HG02943 (cell line): ENCODE results near the gene CPA5.

Source experiments
- ATAC-seq: cut with Tn5 transposase; IDR thresholded peaks from one replicate; pipeline ENCODE4 v1.9.1; 2021; ENCODE audit warnings: mild to moderate bottlenecking, low read depth, moderate library complexity; ENCODE audit not compliant: unreplicated experiment

CPA5 gene

GRCh38 chr7:130332259-130333053, 12.2 kb upstream of the CPA5 start:
- ATAC-seq, result no peak

DNA sequence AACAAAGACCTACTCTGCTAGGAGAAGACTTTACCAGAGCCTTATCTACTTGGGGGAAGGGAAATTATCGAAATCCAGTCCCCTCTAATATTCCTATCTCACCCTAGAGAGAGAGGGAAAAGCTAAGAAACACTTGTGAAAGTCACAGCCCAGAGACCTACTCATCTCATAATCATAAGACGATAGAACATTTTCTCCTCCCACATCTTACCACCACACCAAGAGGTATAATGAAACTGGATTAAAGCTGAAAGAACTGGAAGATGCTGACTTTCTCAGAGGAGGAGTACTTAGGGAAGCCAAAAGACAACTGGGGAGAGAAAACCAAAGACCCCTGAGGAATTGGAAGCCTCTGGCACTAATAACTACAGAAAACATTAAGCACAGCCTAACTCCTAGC, 10.8 kb upstream of the CPA5 start:
- no peak for ATAC-seq

DNA sequence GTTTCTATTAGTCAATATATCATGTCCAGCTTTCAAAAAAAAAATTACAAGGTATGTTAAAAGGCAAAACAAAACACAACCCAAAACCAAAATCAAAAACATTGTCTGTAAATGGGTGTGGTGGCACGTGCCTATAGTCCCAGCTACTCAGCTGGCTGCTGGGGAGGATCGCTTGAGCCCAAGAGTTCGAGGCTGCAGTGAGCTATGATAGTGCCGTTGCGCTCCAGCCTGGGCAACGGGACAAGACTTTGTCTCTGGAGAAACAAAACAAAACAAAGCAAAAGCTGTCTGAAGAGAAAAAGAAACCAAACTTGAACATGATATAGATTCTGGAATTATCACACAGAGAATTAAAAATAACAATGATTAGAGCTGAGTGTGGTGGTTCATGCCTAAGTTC, 10.3 kb upstream of the CPA5 start:
- no peak for ATAC-seq

- no peak for ATAC-seq
Observed at GRCh38 chr7:130337410-130337971, 7.1 kb upstream of the CPA5 start.

DNA sequence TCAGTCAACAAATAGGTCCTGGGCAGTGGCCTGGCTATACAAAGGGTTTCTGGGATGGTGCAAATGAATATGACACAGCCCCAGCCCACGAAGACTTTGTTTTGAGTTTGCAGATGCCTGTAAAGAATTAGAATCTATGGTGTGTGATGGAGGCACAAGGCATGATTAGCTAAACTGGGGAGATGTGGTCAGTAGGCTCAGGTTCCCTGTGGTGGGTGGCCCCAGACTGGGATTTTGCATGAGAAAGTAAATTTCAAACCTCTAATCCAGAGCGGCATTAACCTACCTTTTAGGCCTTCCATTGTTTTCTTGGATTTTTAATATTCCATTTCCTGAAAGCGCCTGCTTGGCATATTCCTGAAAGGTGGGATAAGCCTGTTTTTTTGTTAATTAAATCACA, 6.4 kb upstream of the CPA5 start:
- no peak for ATAC-seq

DNA sequence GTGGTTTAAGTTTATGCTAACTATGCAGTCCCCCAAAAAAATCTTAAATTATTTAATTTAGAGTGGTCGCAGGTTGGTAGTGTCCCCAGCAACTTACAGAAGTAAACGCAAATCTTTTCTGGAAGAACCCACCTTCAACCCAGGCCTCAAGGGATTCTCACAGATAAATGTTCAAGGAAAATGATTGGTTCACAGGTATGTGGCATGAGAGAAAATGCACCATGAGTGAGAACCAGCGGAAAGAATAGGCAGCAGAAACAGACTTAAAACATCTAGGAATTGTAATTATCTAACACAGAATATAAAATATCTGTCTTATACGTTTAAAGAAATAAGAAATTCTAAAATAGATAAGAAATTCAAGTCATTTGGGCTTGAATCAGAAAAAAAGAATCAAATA, 2.7 kb upstream of the CPA5 start:
- ATAC-seq, result no peak

DNA sequence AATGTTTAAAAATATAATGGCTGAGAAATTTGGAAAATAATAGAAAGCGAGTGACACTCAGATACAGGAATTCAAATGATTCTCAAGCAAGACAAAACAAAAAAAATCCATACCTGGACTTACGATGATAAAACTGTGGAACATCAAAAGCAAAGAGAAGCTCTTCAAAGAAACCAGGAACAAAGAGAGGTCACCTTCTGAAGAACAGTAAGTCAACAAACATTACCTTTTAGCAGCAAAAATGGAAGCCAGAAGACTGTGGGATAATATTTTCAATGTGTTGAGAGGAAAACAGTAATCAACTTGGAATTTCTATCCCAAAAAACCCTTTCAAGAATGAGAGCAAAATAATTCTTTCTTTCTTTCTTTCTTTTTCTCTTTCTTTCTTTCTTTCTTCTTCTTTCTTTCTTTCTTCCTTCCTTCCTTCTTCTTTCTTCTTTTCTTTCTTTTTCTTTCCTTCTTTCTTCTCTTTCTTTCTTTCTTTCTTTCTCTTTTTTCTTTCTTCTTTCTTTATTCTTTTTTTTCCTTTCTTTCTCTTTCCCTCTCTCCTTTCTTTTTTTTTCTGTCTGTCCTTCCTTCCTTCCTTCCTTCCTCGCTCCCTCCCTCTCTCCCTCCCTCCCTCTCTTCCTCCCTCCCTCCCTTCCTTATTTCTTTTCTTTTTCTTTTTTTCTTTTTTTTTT, 1.8 kb upstream of the CPA5 start:
- no peak for ATAC-seq

GRCh38 chr7:130345136-130345535, 520 bp downstream of the CPA5 start:
- ATAC-seq, result no peak

GRCh38 chr7:130345725-130346124, 1.1 kb downstream of the CPA5 start:
- no peak for ATAC-seq

DNA sequence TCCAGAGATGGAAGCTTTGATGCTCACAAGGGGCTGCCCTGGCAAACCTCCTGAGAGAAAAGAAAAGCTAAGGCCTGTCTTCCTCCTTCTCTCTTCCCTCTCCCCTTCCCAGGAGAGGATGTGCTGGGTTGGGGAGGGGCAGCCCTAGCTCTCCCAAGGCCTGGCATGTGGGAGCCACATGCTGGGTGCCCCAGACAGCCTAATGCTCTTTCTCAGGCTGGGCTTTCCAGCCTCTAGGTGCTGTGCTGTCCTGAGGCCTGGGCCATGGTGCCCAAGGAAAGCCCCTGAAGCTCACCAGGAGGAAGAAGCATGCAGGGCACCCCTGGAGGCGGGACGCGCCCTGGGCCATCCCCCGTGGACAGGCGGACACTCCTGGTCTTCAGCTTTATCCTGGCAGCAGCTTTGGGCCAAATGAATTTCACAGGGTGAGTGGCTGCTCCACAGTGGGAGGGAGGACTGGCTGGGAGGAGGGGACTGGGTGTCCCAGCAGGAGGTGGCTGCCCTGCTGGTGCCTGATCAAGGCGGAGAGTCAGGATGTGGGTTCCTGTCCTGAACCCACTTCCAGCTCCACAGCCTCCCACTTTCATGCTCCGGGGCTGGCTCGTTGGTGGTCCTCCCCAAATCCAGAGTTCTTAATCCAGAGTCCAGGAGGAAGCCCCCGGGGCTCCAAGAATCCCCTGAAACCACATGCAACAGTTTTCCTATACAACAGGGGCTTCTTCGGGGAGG, 1.7 kb downstream of the CPA5 start:
- no peak for ATAC-seq

GRCh38 chr7:130346941-130347340, 2.3 kb downstream of the CPA5 start:
- ATAC-seq, result no peak

DNA sequence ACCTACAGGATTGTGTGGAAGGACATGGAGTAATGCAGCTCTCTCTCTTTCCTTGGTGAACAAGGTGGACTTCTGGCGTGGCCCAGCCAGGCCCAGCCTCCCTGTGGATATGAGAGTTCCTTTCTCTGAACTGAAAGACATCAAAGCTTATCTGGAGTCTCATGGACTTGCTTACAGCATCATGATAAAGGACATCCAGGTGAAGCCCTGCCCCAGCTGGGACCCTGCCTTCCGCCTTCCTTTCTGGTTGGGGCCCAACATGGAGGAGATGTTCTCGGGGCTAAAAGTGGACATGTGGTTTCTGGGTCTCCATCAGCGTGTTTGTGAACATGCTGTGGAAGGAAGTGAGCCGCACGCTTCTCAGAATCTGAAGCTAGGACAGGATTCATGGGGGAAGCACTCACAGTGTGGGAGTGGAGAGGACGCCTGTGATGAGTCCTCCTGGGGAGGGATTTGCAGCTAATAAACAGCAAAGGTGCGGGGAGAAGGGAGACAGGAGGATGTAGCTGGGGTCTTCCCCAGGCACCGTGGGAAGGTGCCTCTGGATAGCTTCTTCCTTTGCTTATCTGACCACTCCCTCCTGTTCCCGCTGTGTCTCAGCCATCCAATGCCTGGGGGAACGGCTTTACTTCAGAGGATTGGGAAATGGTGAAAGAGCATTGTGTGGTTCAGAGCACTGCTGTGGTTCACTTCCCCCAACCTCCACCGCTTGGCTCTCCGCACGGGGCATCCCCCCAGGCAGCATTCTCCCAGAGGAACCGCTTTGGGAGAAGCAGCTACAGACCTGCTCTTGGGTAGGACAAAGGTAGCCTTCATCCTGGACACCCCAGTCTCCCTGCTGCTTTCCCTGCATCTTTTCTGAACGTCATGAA, 5.5 kb downstream of the CPA5 start:
- no peak for ATAC-seq

- no peak for ATAC-seq
Observed at GRCh38 chr7:130350945-130351790, 6.6 kb downstream of the CPA5 start.

DNA sequence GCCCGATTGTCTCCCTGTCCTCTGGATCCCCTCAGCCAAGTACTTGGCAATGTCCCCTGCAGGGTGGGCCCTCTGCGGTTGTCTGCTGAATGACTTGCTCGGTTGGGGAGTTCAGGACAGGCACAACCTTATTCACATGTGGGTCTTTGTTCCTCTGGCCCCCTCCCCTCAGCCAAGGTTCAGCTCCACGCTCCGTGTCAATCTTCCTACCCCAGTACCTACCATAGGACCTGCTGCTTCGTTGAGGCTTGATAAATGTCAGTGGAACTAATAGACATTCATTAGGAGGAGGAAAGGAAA, 7.1 kb downstream of the CPA5 start:
- ATAC-seq, result no peak

GRCh38 chr7:130352194-130353074, 7.8 kb downstream of the CPA5 start:
- ATAC-seq, result no peak

- no peak for ATAC-seq
Observed at GRCh38 chr7:130353196-130353595, 8.6 kb downstream of the CPA5 start.

DNA sequence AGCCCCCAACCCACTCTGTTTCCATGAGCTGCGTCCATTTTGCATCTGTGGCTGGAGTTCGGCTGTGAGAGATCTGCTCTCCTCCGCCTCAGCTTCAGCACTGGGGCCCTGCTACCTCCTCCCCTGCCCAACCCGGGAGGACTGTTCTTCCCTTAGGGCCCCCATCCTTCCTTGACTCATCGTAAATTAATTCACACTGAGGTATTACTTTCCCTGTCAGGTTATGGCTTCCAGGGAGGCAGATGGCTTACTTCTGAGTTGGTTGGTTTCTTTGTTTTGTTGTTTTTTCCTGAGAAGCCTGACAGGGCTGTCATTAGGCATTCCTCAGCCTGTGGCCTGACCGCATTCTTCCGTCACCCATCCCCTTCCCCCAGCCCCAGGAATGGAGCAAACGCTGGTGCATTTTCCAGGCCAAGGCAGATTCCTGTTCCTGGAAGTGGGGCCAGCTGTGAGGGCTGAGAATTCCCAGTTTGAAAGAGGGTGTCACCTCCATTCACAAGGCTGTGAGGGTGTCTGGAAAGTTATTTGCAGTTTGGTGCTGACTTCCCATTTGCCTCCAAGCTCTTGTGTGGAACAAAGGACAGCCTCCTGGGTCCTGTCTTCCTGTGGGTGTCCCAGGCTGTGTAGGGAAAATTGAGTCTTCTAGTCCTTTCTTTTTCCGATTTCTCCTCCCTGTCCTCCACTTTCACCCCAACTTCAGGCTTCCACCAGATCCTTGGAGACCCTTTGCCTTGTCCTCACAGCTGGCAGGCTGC, 11.7 kb downstream of the CPA5 start:
- ATAC-seq, result no peak
